Neuronal stem cell (in vitro differentiated cells): ENCODE measurements around the gene TDRD5.

Experiments
- DNase-seq: peaks from one replicate; pipeline ENCODE4 v3.0.0-alpha.2; 2013; ENCODE audit warnings: low spot score
- H2AFZ ChIP-seq: one replicate; pipeline ENCODE4 v1.6.1; 2013; ENCODE audit warnings: mild to moderate bottlenecking, low read length, inconsistent platforms
- H2AK5ac ChIP-seq: 2 replicates; pipeline ENCODE4 v1.6.1; 2013; ENCODE audit warnings: low read depth, mild to moderate bottlenecking, inconsistent platforms, low read length, moderate library complexity, mixed read lengths
- H2BK120ac ChIP-seq: 2 replicates; pipeline ENCODE4 v1.6.1; 2013; ENCODE audit warnings: low read depth, mild to moderate bottlenecking, inconsistent platforms, low read length, moderate library complexity, mixed read lengths
- H2BK12ac ChIP-seq: one replicate; pipeline ENCODE4 v1.6.1; 2013; ENCODE audit warnings: low read length, inconsistent platforms
- H2BK15ac ChIP-seq: 2 replicates; pipeline ENCODE4 v1.6.1; 2013; ENCODE audit warnings: mild to moderate bottlenecking, low read length, inconsistent platforms, mixed read lengths
- H2BK5ac ChIP-seq: one replicate; pipeline ENCODE4 v1.6.1; 2013; ENCODE audit warnings: inconsistent platforms, mild to moderate bottlenecking, low read length, moderate library complexity
- H3K14ac ChIP-seq: one replicate; pipeline ENCODE4 v1.6.1; 2013; ENCODE audit warnings: low read length, inconsistent platforms
- H3K18ac ChIP-seq: 2 replicates; pipeline ENCODE4 v1.6.1; 2013; ENCODE audit warnings: low read length, inconsistent platforms
- H3K23ac ChIP-seq: 2 replicates; pipeline ENCODE4 v1.6.1; 2013; ENCODE audit warnings: low read depth, mild to moderate bottlenecking, mixed read lengths, low read length, inconsistent platforms; ENCODE audit not compliant: poor library complexity
- H3K27ac ChIP-seq: replicated peaks from 3 replicates; pipeline ENCODE4 v1.5.1; 2013; ENCODE audit warnings: low read length, inconsistent platforms
- H3K27me3 ChIP-seq, 3 experiments: 2 replicates each; pipeline ENCODE4 v1.6.1; 2013; ENCODE audit warnings: low read length in 3 of 3, mild to moderate bottlenecking in 2 of 3, inconsistent platforms in 1 of 3, low read depth in 1 of 3, mixed read lengths in 1 of 3, moderate library complexity in 1 of 3; ENCODE audit not compliant: control insufficient read depth in 3 of 3, insufficient read depth in 3 of 3
- H3K36me3 ChIP-seq, 2 donors: replicated peaks in 1 of 2; 2 replicates each; pipeline ENCODE4 v1.6.1; 2013; ENCODE audit warnings: low read length in 2 of 2; ENCODE audit not compliant: control insufficient read depth in 2 of 2, insufficient read depth in 2 of 2
- H3K4ac ChIP-seq: 2 replicates; pipeline ENCODE4 v1.6.1; 2013; ENCODE audit warnings: inconsistent platforms, mild to moderate bottlenecking, low read length, moderate library complexity
- H3K4me1 ChIP-seq, 2 donors: 1 replicate in 1 of 2; 2 replicates in 1 of 2; pipeline ENCODE4 v1.6.1; 2013; ENCODE audit warnings: low read length in 2 of 2, low read depth in 1 of 2; ENCODE audit not compliant: control insufficient read depth in 2 of 2, insufficient read depth in 1 of 2
- H3K4me2 ChIP-seq: one replicate; pipeline ENCODE4 v1.6.1; 2013; ENCODE audit warnings: mild to moderate bottlenecking, low read length, inconsistent platforms; ENCODE audit not compliant: insufficient read depth, poor library complexity, severe bottlenecking
- H3K4me3 ChIP-seq, 2 donors: 2 replicates each; pipeline ENCODE4 v1.5.1; 2013; ENCODE audit warnings: low read length in 2 of 2, mild to moderate bottlenecking in 2 of 2, inconsistent platforms in 1 of 2, moderate library complexity in 1 of 2
- H3K79me1 ChIP-seq: one replicate; pipeline ENCODE4 v1.6.1; 2013; ENCODE audit warnings: low read depth, mild to moderate bottlenecking, inconsistent platforms, low read length, moderate library complexity
- H3K9ac ChIP-seq: one replicate; pipeline ENCODE4 v1.6.1; 2013; ENCODE audit warnings: mild to moderate bottlenecking, low read depth, low read length, inconsistent platforms; ENCODE audit not compliant: poor library complexity
- H3K9me3 ChIP-seq, 2 donors: replicated peaks in 1 of 2; 2 replicates each; pipeline versions ENCODE3 to v1.6.1; 2013; ENCODE audit warnings: low read length in 2 of 2, mild to moderate bottlenecking in 2 of 2, inconsistent platforms in 1 of 2, low read depth in 1 of 2, mixed read lengths in 1 of 2, moderate library complexity in 1 of 2; ENCODE audit not compliant: control insufficient read depth in 2 of 2, insufficient read depth in 1 of 2
- H4K8ac ChIP-seq: one replicate; pipeline ENCODE4 v1.6.1; 2013; ENCODE audit warnings: low read depth, mild to moderate bottlenecking, inconsistent platforms, low read length, moderate library complexity
- H4K91ac ChIP-seq: one replicate; pipeline ENCODE4 v1.6.1; 2013; ENCODE audit warnings: low read length, low read depth, mild to moderate bottlenecking, inconsistent platforms; ENCODE audit not compliant: poor library complexity
- WGBS, 2 donors: extraction: QIAGEN DNeasy Blood & Tissue Kit; methylation state at CpG; one replicate each; pipeline ENCODE4 v1.1.7; 2013; ENCODE audit warnings: missing lambda C conversion rate in 2 of 2, mixed read lengths in 1 of 2; ENCODE audit not compliant: insufficient read length in 2 of 2, insufficient replicate concordance in 1 of 2; ENCODE audit errors: extremely low coverage in 2 of 2; 5-methylcytosine and 5-hydroxymethylcytosine counted together

Gene TDRD5

DNA sequence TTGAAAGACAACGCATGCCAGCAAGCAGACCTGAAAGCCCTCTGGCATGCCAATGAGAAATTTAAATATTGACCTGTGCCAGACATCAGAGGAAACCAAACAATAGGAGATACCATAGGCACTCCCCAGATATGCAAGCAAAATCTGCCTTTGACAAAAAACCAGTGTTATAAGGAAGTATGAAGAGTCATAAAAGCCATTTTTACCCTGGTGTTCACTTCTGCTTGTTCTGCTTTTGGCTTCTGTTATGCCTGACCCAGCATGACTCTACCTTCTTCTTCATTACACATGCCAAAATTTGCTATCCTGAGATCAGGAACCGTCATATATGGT lies 42.3 kb upstream of the TDRD5 start:
- H3K9me3 ChIP-seq, result no peaks in the 10 kb centered on the region
- H3K4ac ChIP-seq, result no peak overlapping the region
- H3K14ac ChIP-seq, result no peak overlapping the region
- H4K8ac ChIP-seq, result no peak overlapping the region
- H2AK5ac ChIP-seq, result no peak overlapping the region
- no CpG with 5 or more reads among the region's 2 CpGs for WGBS, 2 donors
- H3K4me2 ChIP-seq, result no peak overlapping the region
- H3K27ac ChIP-seq, result no peak overlapping the region
- no peak overlapping the region for H3K4me3 ChIP-seq
- H3K27me3 ChIP-seq, result no peaks in the 10 kb centered on the region
- H3K79me1 ChIP-seq, result no peaks in the 10 kb centered on the region
- no peak for DNase-seq
- no peaks in the 10 kb centered on the region for H3K36me3 ChIP-seq
- H2BK12ac ChIP-seq, result no peak overlapping the region
- no peak overlapping the region for H3K23ac ChIP-seq
- no peak overlapping the region for H2BK15ac ChIP-seq
- H3K9ac ChIP-seq, result no peak overlapping the region
- H3K4me1 ChIP-seq, result peaks cover 0 to under 1% of the 10 kb centered on the region in 2 donors
- no peak overlapping the region for H2BK5ac ChIP-seq
- H2BK120ac ChIP-seq, result no peak overlapping the region
- no peak overlapping the region for H3K18ac ChIP-seq
- H4K91ac ChIP-seq, result no peak overlapping the region
- no peak overlapping the region for H2AFZ ChIP-seq

DNA sequence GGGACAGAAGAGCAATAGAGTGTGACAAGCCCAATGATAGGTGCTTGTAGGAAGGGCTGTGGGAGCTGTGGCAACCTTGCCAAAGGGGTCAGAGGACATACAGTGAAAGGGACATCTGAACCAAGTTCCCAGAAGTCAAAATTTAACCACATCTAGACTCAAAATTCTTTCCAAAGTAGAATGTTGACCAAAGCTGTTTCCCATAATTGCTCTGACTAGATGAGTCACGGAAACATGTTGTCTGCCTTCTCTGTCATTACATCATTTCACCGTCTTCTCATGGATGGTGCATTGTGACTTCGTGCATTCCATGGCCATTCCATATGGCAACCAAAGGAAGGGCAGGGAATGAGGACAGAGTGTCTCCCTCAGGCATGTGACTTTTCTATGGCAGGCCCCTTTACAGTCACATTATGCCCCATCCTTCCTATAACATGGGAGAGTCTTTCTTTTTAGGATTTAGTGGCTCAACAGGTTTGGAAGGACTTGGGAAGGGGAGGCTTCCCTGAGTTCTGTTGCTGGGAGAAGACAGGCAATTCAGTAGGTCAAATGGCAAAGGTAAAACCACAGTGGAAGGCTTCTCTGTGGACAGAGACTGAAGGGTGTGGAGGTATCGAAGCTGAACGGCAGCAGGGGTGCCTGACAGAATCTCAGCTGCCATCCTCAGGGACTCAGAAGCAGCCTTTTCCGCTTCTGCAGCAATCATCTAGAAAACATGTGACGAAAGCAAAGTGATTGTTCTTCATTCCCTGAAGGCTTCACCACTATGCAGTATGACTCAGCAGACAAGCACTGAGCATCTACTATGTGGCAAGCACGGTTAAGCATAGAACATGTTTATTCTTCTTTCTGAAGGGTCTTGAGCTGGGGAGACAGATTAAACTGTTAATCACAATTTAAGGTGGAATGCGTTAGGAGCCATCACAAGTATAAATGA lies 40.6 kb upstream of the TDRD5 start:
- H3K4me2 ChIP-seq, result no peak overlapping the region
- H2AFZ ChIP-seq, result no peak overlapping the region
- no peak overlapping the region for H4K8ac ChIP-seq
- H3K9ac ChIP-seq, result no peak overlapping the region
- no peak overlapping the region for H3K4ac ChIP-seq
- no peaks in the 10 kb centered on the region for H3K79me1 ChIP-seq
- DNase-seq, result no peak
- H2BK5ac ChIP-seq, result no peak overlapping the region
- H2BK12ac ChIP-seq, result no peak overlapping the region
- H3K27ac ChIP-seq, result no peak overlapping the region
- no peak overlapping the region for H4K91ac ChIP-seq
- no peaks in the 10 kb centered on the region for H3K9me3 ChIP-seq
- H3K14ac ChIP-seq, result no peak overlapping the region
- no peak overlapping the region for H3K23ac ChIP-seq
- H3K27me3 ChIP-seq, result no peaks in the 10 kb centered on the region
- H2BK120ac ChIP-seq, result no peak overlapping the region
- WGBS, 2 donors, result no CpG with 5 or more reads among the region's 9 CpGs
- H3K4me1 ChIP-seq, result peaks cover 0 to 2% of the 10 kb centered on the region in 2 donors
- no peak overlapping the region for H2AK5ac ChIP-seq
- H3K18ac ChIP-seq, result no peak overlapping the region
- H3K4me3 ChIP-seq, result no peak overlapping the region
- no peak overlapping the region for H2BK15ac ChIP-seq
- H3K36me3 ChIP-seq, result no peaks in the 10 kb centered on the region

DNA sequence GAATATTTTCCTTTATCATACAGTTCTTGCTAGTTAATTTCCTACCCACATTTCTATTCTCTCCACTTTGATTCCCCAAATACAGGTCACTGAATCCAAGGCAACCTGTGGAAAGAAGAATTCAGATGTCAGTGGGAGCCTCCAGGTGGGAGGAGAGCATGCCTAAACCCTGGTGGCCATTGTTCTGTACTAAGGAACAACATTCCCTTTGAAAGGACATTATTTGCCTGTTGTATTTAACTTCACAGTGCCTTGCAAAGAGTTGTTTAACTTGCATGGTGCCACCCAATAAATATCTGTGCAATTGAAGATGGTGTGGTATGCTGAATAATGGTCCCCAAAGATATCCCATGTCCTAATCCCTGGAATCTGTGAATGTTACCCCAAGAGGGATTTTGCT lies 37.2 kb upstream of the TDRD5 start:
- H3K9me3 ChIP-seq, result no peaks in the 10 kb centered on the region
- H3K14ac ChIP-seq, result no peak overlapping the region
- no peak overlapping the region for H3K23ac ChIP-seq
- no peak overlapping the region for H4K91ac ChIP-seq
- no peak for DNase-seq
- H3K4me3 ChIP-seq, result no peak overlapping the region
- no peak overlapping the region for H2AK5ac ChIP-seq
- no peak overlapping the region for H3K27ac ChIP-seq
- H2BK120ac ChIP-seq, result no peak overlapping the region
- H3K79me1 ChIP-seq, result no peaks in the 10 kb centered on the region
- no peak overlapping the region for H3K9ac ChIP-seq
- no peak overlapping the region for H3K18ac ChIP-seq
- H2BK12ac ChIP-seq, result no peak overlapping the region
- no peak overlapping the region for H2AFZ ChIP-seq
- no peak overlapping the region for H3K4me2 ChIP-seq
- H2BK15ac ChIP-seq, result no peak overlapping the region
- H3K36me3 ChIP-seq, result no peaks in the 10 kb centered on the region
- H3K4ac ChIP-seq, result no peak overlapping the region
- H3K4me1 ChIP-seq, result peaks cover 0 to 2% of the 10 kb centered on the region in 2 donors
- H2BK5ac ChIP-seq, result no peak overlapping the region
- no peak overlapping the region for H4K8ac ChIP-seq
- H3K27me3 ChIP-seq, result no peaks in the 10 kb centered on the region

DNA sequence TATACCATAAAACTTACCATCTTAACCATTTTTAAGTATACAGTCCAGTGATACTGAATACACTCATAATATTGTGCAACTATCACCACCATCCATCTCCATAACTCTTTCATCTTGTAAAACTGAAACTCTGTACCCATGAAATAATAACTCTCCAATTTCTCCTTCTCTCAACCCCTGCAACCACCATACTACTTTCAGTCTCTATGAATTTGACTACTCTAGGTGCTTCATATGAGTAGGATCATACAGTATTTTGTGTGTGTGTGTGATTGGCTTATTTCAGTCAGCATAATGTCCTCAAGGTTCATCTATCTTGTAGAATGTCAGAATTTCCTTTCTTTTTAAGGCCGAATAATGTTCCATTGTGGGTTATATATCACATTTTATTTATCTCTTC lies 33.6 kb upstream of the TDRD5 start:
- H3K14ac ChIP-seq, result no peak overlapping the region
- H3K27me3 ChIP-seq, result no peaks in the 10 kb centered on the region
- H2BK15ac ChIP-seq, result no peak overlapping the region
- no peak overlapping the region for H2BK5ac ChIP-seq
- H2BK120ac ChIP-seq, result no peak overlapping the region
- no peak overlapping the region for H2AFZ ChIP-seq
- H3K4me2 ChIP-seq, result no peak overlapping the region
- no peak overlapping the region for H4K8ac ChIP-seq
- H4K91ac ChIP-seq, result no peak overlapping the region
- no peak overlapping the region for H3K4ac ChIP-seq
- WGBS, 2 donors, result no CpG with 5 or more reads among the region's 1 CpG
- H3K36me3 ChIP-seq, result no peaks in the 10 kb centered on the region
- no peak overlapping the region for H3K4me3 ChIP-seq
- no peak overlapping the region for H3K27ac ChIP-seq
- no peak overlapping the region for H3K18ac ChIP-seq
- H2AK5ac ChIP-seq, result no peak overlapping the region
- H3K4me1 ChIP-seq, result peaks cover 0 to 2% of the 10 kb centered on the region in 2 donors
- no peak overlapping the region for H2BK12ac ChIP-seq
- H3K9ac ChIP-seq, result no peak overlapping the region
- DNase-seq, result no peak
- H3K9me3 ChIP-seq, result no peaks in the 10 kb centered on the region
- no peak overlapping the region for H3K23ac ChIP-seq
- H3K79me1 ChIP-seq, result no peaks in the 10 kb centered on the region
